ENCODE results near the gene FTO.

FTO gene

DNA sequence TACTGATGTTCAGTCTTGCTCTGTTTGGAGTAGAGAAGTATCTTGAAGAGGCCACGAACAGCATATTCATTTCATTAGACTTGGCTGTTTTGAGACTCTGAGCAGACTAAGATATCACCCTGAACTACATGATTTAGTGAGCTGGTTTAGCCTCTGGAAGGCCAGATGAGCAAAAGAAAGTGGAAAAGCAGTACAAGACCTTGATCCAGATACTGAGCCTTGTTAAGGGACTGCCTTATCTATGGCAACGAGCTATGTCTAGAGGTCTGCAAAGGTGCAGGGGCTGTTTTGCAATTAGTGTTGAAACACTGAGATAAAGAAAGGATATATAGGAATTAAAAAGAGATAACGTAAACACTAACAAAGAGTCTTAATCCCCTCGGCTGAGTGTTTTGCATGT is 351.2 kb downstream of the FTO start:
- no peak overlapping the region for H3K4me3 ChIP-seq (ENCODE audit: low read length)
- no peak for TF ChIP-seq ZNF274 (IDR thresholded peaks at IDR 0.05; ENCODE audit: low read depth, low read length)

DNA sequence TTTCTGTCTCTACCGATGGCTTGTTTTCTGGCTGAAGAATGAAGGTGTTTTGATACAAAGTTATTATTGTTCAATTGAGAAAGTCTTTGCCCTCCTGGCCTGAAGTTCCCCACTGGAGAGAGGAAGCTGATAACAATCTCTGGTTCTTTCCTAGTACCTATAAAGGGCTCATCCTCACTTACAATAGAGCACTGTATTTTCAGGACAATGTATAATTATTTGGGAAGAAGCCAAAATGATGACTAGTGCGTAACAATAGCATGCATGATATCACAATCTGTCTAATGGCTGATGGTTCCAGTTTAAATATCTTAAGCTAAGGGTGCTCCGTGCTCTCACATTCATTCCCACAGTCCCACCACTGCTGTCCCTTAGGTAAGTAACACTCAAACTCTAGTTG is 351.9 kb downstream of the FTO start:
- TF ChIP-seq ZNF274 (IDR thresholded peaks at IDR 0.05; ENCODE audit: low read depth, low read length) = no peak
- H3K4me3 ChIP-seq (ENCODE audit: low read length) = no peak overlapping the region

GRCh38 chr16:54056921-54057320 is 353.0 kb downstream of the FTO start:
- TF ChIP-seq ZNF274 (IDR thresholded peaks at IDR 0.05; ENCODE audit: low read depth, low read length) = no peak
- H3K4me3 ChIP-seq (ENCODE audit: low read length) = no peak overlapping the region

DNA sequence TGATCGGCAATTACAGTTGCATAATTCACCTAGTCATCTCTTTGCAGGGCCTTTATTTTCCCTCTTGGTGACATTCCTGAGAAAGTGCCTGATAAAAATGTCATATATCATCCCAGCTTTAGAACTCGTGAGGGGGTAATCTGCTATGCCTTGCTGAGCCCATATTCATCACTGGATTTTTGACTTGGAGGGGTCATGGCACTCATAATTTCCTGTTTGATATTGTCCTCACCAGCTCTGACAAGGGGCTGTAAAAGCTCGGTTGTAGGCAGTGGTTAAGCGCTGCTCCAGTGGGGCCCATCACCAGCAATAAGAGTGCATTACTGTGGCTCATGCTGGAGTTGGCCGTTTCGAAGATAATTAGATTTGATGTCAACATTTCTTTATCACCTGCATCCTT is 355.4 kb downstream of the FTO start:
- no peak overlapping the region for H3K4me3 ChIP-seq (ENCODE audit: low read length)
- no peak for TF ChIP-seq ZNF274 (IDR thresholded peaks at IDR 0.05; ENCODE audit: low read depth, low read length)

GRCh38 chr16:54060599-54061421 is 356.9 kb downstream of the FTO start:
- no peak for TF ChIP-seq ZNF274 (IDR thresholded peaks at IDR 0.05; ENCODE audit: low read depth, low read length)
- no peak overlapping the region for H3K4me3 ChIP-seq (ENCODE audit: low read length)

DNA sequence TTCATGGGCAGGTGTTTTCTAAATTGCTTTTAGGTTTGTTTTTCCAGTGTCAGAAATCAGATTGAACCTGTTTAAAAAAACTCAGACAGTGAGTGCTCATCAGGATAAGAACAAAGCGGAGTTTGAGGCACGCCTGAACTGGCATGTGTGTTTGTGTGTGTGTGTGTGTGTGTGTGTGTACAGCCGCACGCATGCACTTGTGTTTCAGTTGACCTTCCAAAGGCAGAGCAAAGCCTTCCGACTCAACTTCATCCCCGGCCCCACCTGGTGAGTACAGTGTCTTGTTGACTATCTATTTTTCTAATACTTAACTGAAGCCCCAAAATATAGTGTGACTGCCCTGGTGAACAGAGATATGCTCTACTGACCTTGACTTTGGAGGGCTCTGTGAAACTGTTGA is 357.5 kb downstream of the FTO start:
- no peak overlapping the region for H3K4me3 ChIP-seq (ENCODE audit: low read length)
- TF ChIP-seq ZNF274 (IDR thresholded peaks at IDR 0.05; ENCODE audit: low read depth, low read length) = no peak

- no peak for TF ChIP-seq ZNF274 (IDR thresholded peaks at IDR 0.05; ENCODE audit: low read depth, low read length)
- H3K4me3 ChIP-seq (ENCODE audit: low read length) = no peak overlapping the region
Measured at GRCh38 chr16:54062361-54063278, 358.7 kb downstream of the FTO start.

DNA sequence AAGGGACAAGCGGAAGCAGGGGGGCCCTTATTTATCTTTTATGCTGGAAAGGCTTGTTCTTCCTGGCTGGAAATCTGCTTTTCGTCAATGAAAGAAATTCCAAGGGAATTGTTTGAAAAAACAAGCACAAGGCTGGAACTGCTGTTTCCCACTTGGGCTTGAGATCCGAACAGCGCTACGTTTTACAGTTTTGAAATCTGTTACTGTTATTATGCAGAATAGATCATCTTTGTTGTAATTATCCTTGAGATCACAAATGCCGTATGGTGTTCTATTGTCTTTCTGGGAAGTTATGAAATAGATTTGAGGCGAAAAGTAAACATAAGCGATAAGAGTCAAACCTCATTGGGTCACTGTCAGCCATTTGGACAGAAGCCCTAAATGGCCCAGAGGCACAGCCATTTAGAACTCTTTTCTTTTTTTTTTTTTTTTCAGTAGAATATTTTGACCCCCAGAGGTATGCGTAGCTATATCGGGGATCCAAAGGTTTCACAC is 359.4 kb downstream of the FTO start:
- no peak for TF ChIP-seq ZNF274 (IDR thresholded peaks at IDR 0.05; ENCODE audit: low read depth, low read length)
- H3K4me3 ChIP-seq (ENCODE audit: low read length) = no peak overlapping the region

DNA sequence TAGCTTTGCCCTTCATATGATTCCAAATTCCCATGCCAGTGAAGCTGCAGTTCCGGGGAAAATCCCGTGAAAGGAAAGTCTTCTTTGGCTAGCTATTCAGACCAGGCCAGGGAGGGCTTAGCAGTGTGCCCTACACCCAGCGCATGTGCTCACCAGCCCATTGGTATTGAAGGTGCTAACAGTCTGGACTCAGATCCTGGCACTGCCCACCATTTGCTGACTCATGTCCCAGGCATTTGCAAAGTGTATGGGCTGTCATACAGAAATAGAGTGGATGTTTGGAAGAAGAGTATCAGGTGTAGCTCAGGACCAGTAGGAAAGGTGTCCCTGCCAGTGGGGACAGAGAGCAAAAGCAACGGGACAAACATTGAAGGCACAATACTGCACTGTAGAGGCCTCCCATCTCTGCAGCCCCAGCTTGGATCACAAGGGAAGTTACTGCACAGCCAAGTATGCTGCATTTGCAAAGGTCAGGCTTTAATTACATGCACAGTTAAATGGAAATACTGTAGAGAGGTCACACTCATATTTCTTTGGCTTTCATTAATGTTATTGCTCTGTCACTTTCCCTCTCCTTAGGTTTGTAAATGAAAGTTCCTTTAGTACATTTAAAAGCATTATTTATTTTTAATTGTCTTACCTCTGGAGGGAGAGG is 362.6 kb downstream of the FTO start:
- H3K4me3 ChIP-seq (ENCODE audit: low read length) = no peak overlapping the region
- TF ChIP-seq ZNF274 (IDR thresholded peaks at IDR 0.05; ENCODE audit: low read depth, low read length) = no peak

- no peak for TF ChIP-seq ZNF274 (IDR thresholded peaks at IDR 0.05; ENCODE audit: low read depth, low read length)
- no peak overlapping the region for H3K4me3 ChIP-seq (ENCODE audit: low read length)
Measured at GRCh38 chr16:54067322-54068065, 363.5 kb downstream of the FTO start.

- no peak overlapping the region for H3K4me3 ChIP-seq (ENCODE audit: low read length)
- TF ChIP-seq ZNF274 (IDR thresholded peaks at IDR 0.05; ENCODE audit: low read depth, low read length) = no peak
Measured at GRCh38 chr16:54068212-54068611, 364.3 kb downstream of the FTO start.

DNA sequence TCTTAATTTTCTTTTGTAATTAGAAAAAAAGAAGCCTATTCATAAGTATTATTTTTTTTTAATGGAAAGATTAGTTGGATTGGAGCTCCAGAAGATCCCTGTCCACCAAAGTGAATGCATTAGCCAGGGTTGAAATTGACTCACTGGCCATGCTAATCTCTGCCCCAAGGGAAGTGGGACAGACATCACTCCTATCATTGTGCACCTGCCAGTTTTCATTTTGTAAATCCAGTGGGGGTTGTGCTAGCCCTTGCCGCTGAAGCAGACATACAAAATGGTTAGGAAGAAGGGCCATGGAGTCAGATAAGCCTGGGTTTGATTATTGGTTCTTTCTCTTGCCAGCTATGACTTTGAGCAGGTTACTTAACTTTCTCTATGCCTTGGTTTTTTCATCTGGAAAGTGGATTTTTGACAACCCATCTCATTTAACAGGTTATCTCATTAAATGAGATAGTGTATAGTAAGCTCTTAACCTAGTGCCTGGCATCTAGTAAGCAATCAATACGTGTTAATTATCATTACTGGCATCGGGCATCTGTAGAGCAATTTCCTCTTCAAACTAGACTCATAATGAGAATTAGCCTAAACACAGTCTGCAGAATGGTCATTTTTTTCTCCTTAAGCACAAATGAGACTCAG is 365.8 kb downstream of the FTO start:
- no peak overlapping the region for H3K4me3 ChIP-seq (ENCODE audit: low read length)
- no peak for TF ChIP-seq ZNF274 (IDR thresholded peaks at IDR 0.05; ENCODE audit: low read depth, low read length)

- no peak overlapping the region for H3K4me3 ChIP-seq (ENCODE audit: low read length)
- TF ChIP-seq ZNF274 (IDR thresholded peaks at IDR 0.05; ENCODE audit: low read depth, low read length) = no peak
Measured at GRCh38 chr16:54070789-54071343, 366.9 kb downstream of the FTO start.

Measured in GM08714 (cell line).